ENCODE measurements around the gene DPH5.

DPH5 gene

DNA sequence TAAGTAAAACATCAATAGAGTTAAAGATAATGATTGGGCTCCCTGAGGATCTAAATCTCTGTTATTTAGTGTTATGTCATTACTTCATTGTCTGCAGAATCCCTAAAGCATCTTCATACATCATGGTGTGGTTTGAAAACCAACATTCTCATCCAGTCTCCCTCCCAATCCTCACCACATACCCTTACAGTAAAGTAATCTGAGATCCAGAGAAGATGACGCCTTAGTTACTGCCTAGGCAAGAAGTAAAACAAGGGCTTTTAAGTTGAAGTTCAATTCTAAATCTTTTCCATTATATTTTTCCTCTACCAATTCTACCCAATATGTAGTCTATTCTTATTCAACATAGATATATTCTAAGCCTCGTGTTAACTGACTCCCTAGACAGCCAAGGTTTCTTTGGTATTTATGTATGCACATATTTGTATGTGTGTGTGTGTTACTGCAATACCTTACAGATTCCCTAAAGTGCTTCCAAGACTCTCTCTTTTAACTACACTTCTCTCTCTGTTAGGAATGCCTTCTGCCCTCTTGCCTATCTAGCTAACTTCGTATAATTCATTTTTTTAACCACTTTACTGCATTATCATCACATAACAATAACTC lies 17.3 kb downstream of the DPH5 start:
- no peaks in the 10 kb centered on the region for H3K4me1 ChIP-seq (ENCODE audit: control insufficient read depth in 2 of 2, insufficient read depth in 2 of 2, low read length in 2 of 2)
- H3K36me3 ChIP-seq (ENCODE audit: control insufficient read depth in 2 of 2, insufficient read depth in 2 of 2, low read length in 2 of 2), result peaks cover 0 to 6% of the 10 kb centered on the region in 2 donors
- H3K27ac ChIP-seq (ENCODE audit: low read depth in 2 of 2, low read length in 2 of 2), result no peak overlapping the region

GRCh38 chr1:101006553-101006952 lies 19.0 kb downstream of the DPH5 start:
- H3K9ac ChIP-seq (ENCODE audit: low read depth in 1 of 2, low read length in 2 of 2), result no peak overlapping the region
- peaks cover 0 to 3% of the 10 kb centered on the region in 2 donors for H3K36me3 ChIP-seq (ENCODE audit: control insufficient read depth in 2 of 2, insufficient read depth in 2 of 2, low read length in 2 of 2)
- no peak overlapping the region for H3K27ac ChIP-seq (ENCODE audit: low read depth in 2 of 2, low read length in 2 of 2)
- no peak overlapping the region for H3K4me3 ChIP-seq (ENCODE audit: low read length in 2 of 2)
- no peaks in the 10 kb centered on the region for H3K27me3 ChIP-seq (ENCODE audit: control insufficient read depth in 2 of 2, insufficient read depth in 2 of 2, low read length in 2 of 2)
- H3K9me3 ChIP-seq (ENCODE audit: control insufficient read depth in 2 of 2, low read length in 2 of 2), result no peaks in the 10 kb centered on the region
- peaks cover 0 to 3% of the 10 kb centered on the region in 2 donors for H3K4me1 ChIP-seq (ENCODE audit: control insufficient read depth in 2 of 2, insufficient read depth in 2 of 2, low read length in 2 of 2)

More for the DNA sequence above, 17.3 kb downstream of the DPH5 start:
- H3K27me3 ChIP-seq (ENCODE audit: control insufficient read depth in 2 of 2, insufficient read depth in 2 of 2, low read length in 2 of 2), result no peaks in the 10 kb centered on the region
- H3K4me3 ChIP-seq (ENCODE audit: low read length in 2 of 2), result no peak overlapping the region
- H3K9ac ChIP-seq (ENCODE audit: low read depth in 1 of 2, low read length in 2 of 2), result no peak overlapping the region
- no peaks in the 10 kb centered on the region for H3K9me3 ChIP-seq (ENCODE audit: control insufficient read depth in 2 of 2, low read length in 2 of 2)

- Histone ChIP-seq H3K9ac (ENCODE audit: low read depth in 1 of 2, low read length in 2 of 2) (no peak overlapping the region), H3K27ac (ENCODE audit: low read depth in 2 of 2, low read length in 2 of 2) (no peak overlapping the region), H3K4me3 (ENCODE audit: low read length in 2 of 2) (no peak overlapping the region)
Observed at GRCh38 chr1:101005871-101006270, 19.7 kb downstream of the DPH5 start.

DNA sequence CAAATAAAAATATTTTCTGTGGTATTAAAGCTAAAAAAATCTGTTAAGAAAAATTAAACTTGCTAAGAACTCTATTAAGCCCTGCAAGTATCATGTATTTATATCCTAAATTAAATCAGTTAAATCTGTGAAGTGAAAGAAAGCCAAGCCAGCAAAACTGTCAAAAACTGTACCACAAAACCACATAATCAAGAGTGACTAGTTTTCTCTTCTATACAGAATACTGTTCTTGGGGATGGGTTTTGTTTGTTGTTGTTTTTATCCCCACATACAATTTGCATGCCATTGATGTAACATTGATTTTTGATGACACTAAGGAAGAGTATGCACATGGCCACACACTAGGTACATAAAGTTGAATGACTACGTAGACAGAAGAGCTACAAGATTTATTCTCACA lies 20.4 kb downstream of the DPH5 start:
- Histone ChIP-seq H3K4me1 (ENCODE audit: control insufficient read depth in 2 of 2, insufficient read depth in 2 of 2, low read length in 2 of 2) (peaks cover 0 to 3% of the 10 kb centered on the region in 2 donors), H3K4me3 (ENCODE audit: low read length in 2 of 2) (no peak overlapping the region), H3K27ac (ENCODE audit: low read depth in 2 of 2, low read length in 2 of 2) (no peak overlapping the region), H3K36me3 (ENCODE audit: control insufficient read depth in 2 of 2, insufficient read depth in 2 of 2, low read length in 2 of 2) (peaks cover 3 to 5% of the 10 kb centered on the region in 2 donors), H3K9ac (ENCODE audit: low read depth in 1 of 2, low read length in 2 of 2) (no peak overlapping the region), H3K27me3 (ENCODE audit: control insufficient read depth in 2 of 2, insufficient read depth in 2 of 2, low read length in 2 of 2) (no peaks in the 10 kb centered on the region), H3K9me3 (ENCODE audit: control insufficient read depth in 2 of 2, low read length in 2 of 2) (no peaks in the 10 kb centered on the region)

More at GRCh38 chr1:101005871-101006270, 19.7 kb downstream of the DPH5 start:
- H3K36me3 ChIP-seq (ENCODE audit: control insufficient read depth in 2 of 2, insufficient read depth in 2 of 2, low read length in 2 of 2), result peaks cover 3 to 5% of the 10 kb centered on the region in 2 donors
- peaks cover 0 to 3% of the 10 kb centered on the region in 2 donors for H3K4me1 ChIP-seq (ENCODE audit: control insufficient read depth in 2 of 2, insufficient read depth in 2 of 2, low read length in 2 of 2)
- H3K27me3 ChIP-seq (ENCODE audit: control insufficient read depth in 2 of 2, insufficient read depth in 2 of 2, low read length in 2 of 2), result no peaks in the 10 kb centered on the region
- H3K9me3 ChIP-seq (ENCODE audit: control insufficient read depth in 2 of 2, low read length in 2 of 2), result no peaks in the 10 kb centered on the region

- no peak overlapping the region for H3K27ac ChIP-seq (ENCODE audit: low read depth in 2 of 2, low read length in 2 of 2)
- H3K27me3 ChIP-seq (ENCODE audit: control insufficient read depth in 2 of 2, insufficient read depth in 2 of 2, low read length in 2 of 2), result no peaks in the 10 kb centered on the region
- peaks cover 0 to 3% of the 10 kb centered on the region in 2 donors for H3K4me1 ChIP-seq (ENCODE audit: control insufficient read depth in 2 of 2, insufficient read depth in 2 of 2, low read length in 2 of 2)
- no peaks in the 10 kb centered on the region for H3K9me3 ChIP-seq (ENCODE audit: control insufficient read depth in 2 of 2, low read length in 2 of 2)
- no peak overlapping the region for H3K9ac ChIP-seq (ENCODE audit: low read depth in 1 of 2, low read length in 2 of 2)
- H3K4me3 ChIP-seq (ENCODE audit: low read length in 2 of 2), result no peak overlapping the region
- H3K36me3 ChIP-seq (ENCODE audit: control insufficient read depth in 2 of 2, insufficient read depth in 2 of 2, low read length in 2 of 2), result peaks cover 3 to 5% of the 10 kb centered on the region in 2 donors
Observed at GRCh38 chr1:101004670-101005069, 20.9 kb downstream of the DPH5 start.

DNA sequence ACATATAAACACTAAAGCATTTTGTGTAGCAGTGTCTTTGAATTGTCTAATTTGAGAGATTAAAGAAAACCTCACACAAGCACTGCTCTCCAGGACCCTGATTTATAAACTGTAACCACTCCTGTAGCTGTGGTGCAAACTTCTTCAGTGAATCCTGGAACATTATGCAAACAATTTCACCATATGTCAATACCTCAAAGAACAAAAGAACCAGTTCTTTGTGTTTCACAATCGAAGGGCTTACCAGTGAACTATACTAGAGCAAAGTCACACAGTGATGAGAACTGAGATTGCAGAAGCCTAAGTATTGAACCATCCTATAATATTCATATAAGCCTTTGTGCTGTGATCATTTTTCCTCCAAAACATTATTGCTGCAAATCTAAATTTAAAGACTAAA lies 21.5 kb downstream of the DPH5 start:
- H3K4me3 ChIP-seq (ENCODE audit: low read length in 2 of 2), result no peak overlapping the region
- H3K9ac ChIP-seq (ENCODE audit: low read depth in 1 of 2, low read length in 2 of 2), result no peak overlapping the region
- peaks cover 3 to 5% of the 10 kb centered on the region in 2 donors for H3K36me3 ChIP-seq (ENCODE audit: control insufficient read depth in 2 of 2, insufficient read depth in 2 of 2, low read length in 2 of 2)
- H3K27ac ChIP-seq (ENCODE audit: low read depth in 2 of 2, low read length in 2 of 2), result no peak overlapping the region
- H3K27me3 ChIP-seq (ENCODE audit: control insufficient read depth in 2 of 2, insufficient read depth in 2 of 2, low read length in 2 of 2), result no peaks in the 10 kb centered on the region
- no peaks in the 10 kb centered on the region for H3K9me3 ChIP-seq (ENCODE audit: control insufficient read depth in 2 of 2, low read length in 2 of 2)
- peaks cover 0 to 3% of the 10 kb centered on the region in 2 donors for H3K4me1 ChIP-seq (ENCODE audit: control insufficient read depth in 2 of 2, insufficient read depth in 2 of 2, low read length in 2 of 2)

GRCh38 chr1:101003012-101003650 lies 22.5 kb downstream of the DPH5 start:
- peaks cover 3 to 5% of the 10 kb centered on the region in 2 donors for H3K36me3 ChIP-seq (ENCODE audit: control insufficient read depth in 2 of 2, insufficient read depth in 2 of 2, low read length in 2 of 2)
- H3K4me1 ChIP-seq (ENCODE audit: control insufficient read depth in 2 of 2, insufficient read depth in 2 of 2, low read length in 2 of 2), result peaks cover 0 to 3% of the 10 kb centered on the region in 2 donors
- H3K27ac ChIP-seq (ENCODE audit: low read depth in 2 of 2, low read length in 2 of 2), result no peak overlapping the region
- no peaks in the 10 kb centered on the region for H3K9me3 ChIP-seq (ENCODE audit: control insufficient read depth in 2 of 2, low read length in 2 of 2)
- no peaks in the 10 kb centered on the region for H3K27me3 ChIP-seq (ENCODE audit: control insufficient read depth in 2 of 2, insufficient read depth in 2 of 2, low read length in 2 of 2)
- no peak overlapping the region for H3K4me3 ChIP-seq (ENCODE audit: low read length in 2 of 2)
- H3K9ac ChIP-seq (ENCODE audit: low read depth in 1 of 2, low read length in 2 of 2), result no peak overlapping the region

DNA sequence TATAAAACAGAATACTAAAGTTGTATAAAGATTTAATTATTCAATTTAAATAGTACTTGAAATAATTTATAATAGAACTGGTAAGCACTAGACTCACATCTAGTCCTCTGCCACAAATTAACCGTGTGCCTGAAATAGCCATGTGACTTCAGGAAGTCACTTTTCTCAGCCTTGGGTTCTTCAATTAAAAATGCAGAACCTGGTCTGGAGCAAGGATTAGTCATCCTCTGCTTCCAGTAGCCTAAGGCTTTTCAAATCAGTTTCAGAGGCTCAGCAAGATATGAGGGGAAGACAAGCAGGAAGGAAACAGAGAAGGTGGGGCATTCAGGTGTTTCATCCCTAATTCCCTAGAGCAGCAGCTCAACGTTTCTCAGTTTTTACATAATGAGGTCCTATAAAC lies 23.0 kb downstream of the DPH5 start:
- Histone ChIP-seq H3K27me3 (ENCODE audit: control insufficient read depth in 2 of 2, insufficient read depth in 2 of 2, low read length in 2 of 2) (no peaks in the 10 kb centered on the region), H3K9me3 (ENCODE audit: control insufficient read depth in 2 of 2, low read length in 2 of 2) (no peaks in the 10 kb centered on the region), H3K27ac (ENCODE audit: low read depth in 2 of 2, low read length in 2 of 2) (no peak overlapping the region), H3K36me3 (ENCODE audit: control insufficient read depth in 2 of 2, insufficient read depth in 2 of 2, low read length in 2 of 2) (peaks cover 3 to 5% of the 10 kb centered on the region in 2 donors), H3K9ac (ENCODE audit: low read depth in 1 of 2, low read length in 2 of 2) (no peak overlapping the region), H3K4me1 (ENCODE audit: control insufficient read depth in 2 of 2, insufficient read depth in 2 of 2, low read length in 2 of 2) (peaks cover 0 to 3% of the 10 kb centered on the region in 2 donors), H3K4me3 (ENCODE audit: low read length in 2 of 2) (no peak overlapping the region)

DNA sequence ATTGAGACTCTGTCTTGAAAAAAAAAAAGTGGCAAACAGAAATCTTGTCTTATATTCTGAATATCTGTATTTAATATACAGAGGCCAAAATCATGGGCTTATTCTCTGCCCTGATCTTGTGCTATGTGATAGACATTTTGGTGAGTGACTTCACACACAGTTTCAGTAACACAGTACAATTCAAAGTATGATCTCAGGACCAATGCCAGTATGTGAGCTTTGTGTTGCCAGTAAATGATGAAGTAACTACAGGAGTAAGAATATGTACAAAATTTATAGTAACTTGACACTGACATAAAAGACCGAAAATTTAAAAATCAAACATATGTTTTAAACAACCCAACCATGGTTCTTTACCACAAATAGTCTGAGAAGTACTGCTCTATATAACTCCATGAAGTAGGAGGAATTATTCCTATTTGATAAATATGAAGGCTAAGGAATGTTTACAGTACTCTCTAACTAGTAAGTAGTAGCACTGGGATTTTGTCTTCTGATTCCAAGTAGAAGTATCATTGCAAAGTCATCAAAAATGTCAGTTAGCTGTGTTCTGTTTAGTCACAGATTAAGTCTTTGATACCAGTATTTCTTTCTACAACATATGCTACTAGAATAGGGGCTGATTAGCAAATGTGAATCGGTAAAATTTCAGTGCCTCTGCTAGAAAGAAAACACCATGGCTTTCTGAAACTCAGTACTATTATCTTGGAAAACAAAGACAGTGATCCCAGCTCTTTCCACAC lies 25.3 kb downstream of the DPH5 start:
- H3K36me3 ChIP-seq (ENCODE audit: control insufficient read depth in 2 of 2, insufficient read depth in 2 of 2, low read length in 2 of 2), result peaks cover 7% of the 10 kb centered on the region in 2 donors
- no peak overlapping the region for H3K9ac ChIP-seq (ENCODE audit: low read depth in 1 of 2, low read length in 2 of 2)

GRCh38 chr1:100998426-100998825 lies 27.2 kb downstream of the DPH5 start:
- no peaks in the 10 kb centered on the region for H3K27me3 ChIP-seq (ENCODE audit: control insufficient read depth in 2 of 2, insufficient read depth in 2 of 2, low read length in 2 of 2)
- no peaks in the 10 kb centered on the region for H3K9me3 ChIP-seq (ENCODE audit: control insufficient read depth in 2 of 2, low read length in 2 of 2)
- H3K9ac ChIP-seq (ENCODE audit: low read depth in 1 of 2, low read length in 2 of 2), result no peak overlapping the region
- peaks cover 7% of the 10 kb centered on the region in 2 donors for H3K36me3 ChIP-seq (ENCODE audit: control insufficient read depth in 2 of 2, insufficient read depth in 2 of 2, low read length in 2 of 2)
- H3K4me3 ChIP-seq (ENCODE audit: low read length in 2 of 2), result no peak overlapping the region
- H3K4me1 ChIP-seq (ENCODE audit: control insufficient read depth in 2 of 2, insufficient read depth in 2 of 2, low read length in 2 of 2), result peaks cover 0 to 3% of the 10 kb centered on the region in 2 donors
- no peak overlapping the region for H3K27ac ChIP-seq (ENCODE audit: low read depth in 2 of 2, low read length in 2 of 2)

More for the DNA sequence above, 25.3 kb downstream of the DPH5 start:
- Histone ChIP-seq H3K27me3 (ENCODE audit: control insufficient read depth in 2 of 2, insufficient read depth in 2 of 2, low read length in 2 of 2) (no peaks in the 10 kb centered on the region), H3K9me3 (ENCODE audit: control insufficient read depth in 2 of 2, low read length in 2 of 2) (no peaks in the 10 kb centered on the region), H3K4me3 (ENCODE audit: low read length in 2 of 2) (no peak overlapping the region), H3K4me1 (ENCODE audit: control insufficient read depth in 2 of 2, insufficient read depth in 2 of 2, low read length in 2 of 2) (peaks cover 0 to 3% of the 10 kb centered on the region in 2 donors), H3K27ac (ENCODE audit: low read depth in 2 of 2, low read length in 2 of 2) (no peak overlapping the region)

All from mucosa of rectum (tissue), 2 donors.